Activated T-helper 1 cell treated with anti-CD3 and anti-CD28 coated beads, Interleukin-12 subunit alpha, Interleukin-12 subunit beta, Interleukin-2, Interleukin-4 antibody, amounts not matched to agents 30 ng/mL and 10 ng/mL and 1 ng/mL, durations not matched to agents 14 hours and 24 hours and 36 hours (primary cell): ENCODE data around the gene KCNMA1. TPM values are rescaled to one million over a fixed set of nuclear protein-coding genes. Genes with fewer than 3 reads are reported as not detected.
A peak's percentile ranks its signal among the peaks of the same experiment; 100 is the strongest.

Experiments
- DNase-seq: peaks from one replicate; pipeline ENCODE4 v3.0.0; 2021; ENCODE audit warnings: low spot score
- H3K27ac Mint-ChIP-seq: one replicate; pipeline ENCODE4 v1.8.0; 2021; ENCODE audit warnings: mild to moderate bottlenecking, mixed read lengths
- H3K27me3 Mint-ChIP-seq: one replicate; pipeline ENCODE4 v1.8.0; 2022; ENCODE audit warnings: mild to moderate bottlenecking, moderate library complexity, mixed read lengths; ENCODE audit not compliant: insufficient read depth
- H3K36me3 Mint-ChIP-seq: one replicate; pipeline ENCODE4 v1.8.0; 2021; ENCODE audit warnings: low read depth, mixed read lengths
- H3K4me1 Mint-ChIP-seq: one replicate; pipeline ENCODE4 v1.8.0; 2021; ENCODE audit warnings: low read depth, mixed read lengths
- H3K4me3 Mint-ChIP-seq: one replicate; pipeline ENCODE4 v1.8.0; 2021; ENCODE audit warnings: mild to moderate bottlenecking, moderate library complexity, mixed read lengths
- H3K9me3 Mint-ChIP-seq: one replicate; pipeline ENCODE4 v1.8.0; 2021; ENCODE audit warnings: mixed read lengths
- intact Hi-C: fragments of 100-400 bp; cut with micrococcal nuclease; formaldehyde crosslinking; loops from one replicate; pipeline ENCODE4 v1.15.1; 2024
- total RNA-seq: library from RNA; stranded (reverse); gene quantifications from 2 replicates; pipeline ENCODE4 v1.2.3, GENCODE V29; 2022

Gene KCNMA1
- total RNA-seq, 1 donor from 2014 or later: not detected

DNA sequence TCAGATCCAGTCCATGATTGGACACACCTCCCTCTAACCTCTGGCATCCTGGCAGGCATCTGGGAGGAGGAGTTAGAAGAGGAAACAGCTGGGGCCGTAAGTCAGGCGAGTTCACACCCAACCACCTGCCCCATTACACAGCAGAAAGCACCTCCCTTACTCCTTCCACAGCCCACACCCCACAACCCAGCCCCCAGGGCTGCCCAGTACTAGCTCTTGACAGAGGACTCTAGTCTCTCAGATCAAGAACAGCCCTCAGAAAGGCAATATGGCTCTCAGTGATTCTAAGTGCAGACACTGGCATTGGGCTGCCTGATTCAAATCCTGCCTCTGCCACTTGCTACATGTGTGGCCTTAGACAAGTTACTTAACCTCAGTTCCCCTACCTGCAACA is 34.1 kb downstream of the KCNMA1 start:
- H3K27ac Mint-ChIP-seq: no peak overlapping the region
- H3K4me3 Mint-ChIP-seq: no peak overlapping the region

GRCh38 chr10:77602913-77603533 is 34.6 kb downstream of the KCNMA1 start:
- Mint-ChIP-seq H3K4me3 (no peak overlapping the region), H3K27ac (no peak overlapping the region), H3K9me3 (no peaks in the 10 kb centered on the region), H3K4me1 (peaks cover 9% of the 10 kb centered on the region), H3K36me3 (no peaks in the 10 kb centered on the region), H3K27me3 (no peaks in the 10 kb centered on the region)
- intact Hi-C loops: no loop called here
- no peak for DNase-seq

More for the DNA sequence above, 34.1 kb downstream of the KCNMA1 start:
- no peaks in the 10 kb centered on the region for H3K9me3 Mint-ChIP-seq
- DNase-seq: no peak
- intact Hi-C loops: no loop called here
- peaks cover 9% of the 10 kb centered on the region for H3K4me1 Mint-ChIP-seq
- H3K27me3 Mint-ChIP-seq: no peaks in the 10 kb centered on the region
- no peaks in the 10 kb centered on the region for H3K36me3 Mint-ChIP-seq

- Mint-ChIP-seq H3K4me3 (no peak overlapping the region), H3K36me3 (no peaks in the 10 kb centered on the region), H3K27ac (no peak overlapping the region), H3K4me1 (peaks cover 9% of the 10 kb centered on the region), H3K27me3 (peaks cover 2% of the 10 kb centered on the region), H3K9me3 (no peaks in the 10 kb centered on the region)
- no peak for DNase-seq
- intact Hi-C loops: no loop called here
These were observed 35.2 kb downstream of the KCNMA1 start for GRCh38 chr10:77602231-77602912.

GRCh38 chr10:77601488-77601887 is 36.1 kb downstream of the KCNMA1 start:
- Mint-ChIP-seq H3K27ac (no peak overlapping the region), H3K36me3 (no peaks in the 10 kb centered on the region), H3K27me3 (peaks cover 2% of the 10 kb centered on the region), H3K4me3 (no peak overlapping the region), H3K9me3 (no peaks in the 10 kb centered on the region), H3K4me1 (peaks cover 9% of the 10 kb centered on the region)
- no peak for DNase-seq
- intact Hi-C loops: no loop called here

DNA sequence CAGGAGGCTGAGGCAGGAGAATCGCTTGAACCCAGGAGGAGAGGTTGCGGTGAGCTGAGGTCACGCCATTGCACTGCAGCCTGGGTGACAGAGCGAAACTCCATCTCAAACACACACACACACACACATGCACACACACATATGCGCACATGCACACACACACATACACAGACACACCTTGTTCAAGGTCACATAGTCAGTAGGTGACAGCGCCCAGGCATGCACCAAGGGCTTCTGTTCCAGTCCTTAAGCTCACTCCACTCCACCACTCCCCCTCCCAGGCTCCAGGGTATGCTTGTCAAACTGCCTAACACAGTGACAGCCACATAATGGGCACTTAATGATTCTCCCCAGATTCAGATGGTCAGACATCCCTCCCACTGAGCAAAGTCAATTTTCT is 37.0 kb downstream of the KCNMA1 start:
- intact Hi-C loops: no loop called here
- no peak for DNase-seq
- Mint-ChIP-seq H3K27me3 (peaks cover 2% of the 10 kb centered on the region), H3K9me3 (no peaks in the 10 kb centered on the region), H3K27ac (no peak overlapping the region), H3K36me3 (no peaks in the 10 kb centered on the region), H3K4me1 (peaks cover 9% of the 10 kb centered on the region), H3K4me3 (no peak overlapping the region)

GRCh38 chr10:77599651-77600050 is 38.0 kb downstream of the KCNMA1 start:
- no peak overlapping the region for H3K4me3 Mint-ChIP-seq
- H3K27me3 Mint-ChIP-seq: peaks cover 2% of the 10 kb centered on the region
- no peaks in the 10 kb centered on the region for H3K36me3 Mint-ChIP-seq
- peaks cover 9% of the 10 kb centered on the region for H3K4me1 Mint-ChIP-seq
- H3K27ac Mint-ChIP-seq: peak overlapping the region; percentile 4
- DNase-seq: no peak
- H3K9me3 Mint-ChIP-seq: no peaks in the 10 kb centered on the region
- intact Hi-C loops: no loop called here

- intact Hi-C loops: no loop called here
- H3K27ac Mint-ChIP-seq: no peak overlapping the region
- H3K27me3 Mint-ChIP-seq: peaks cover 2% of the 10 kb centered on the region
These were observed 39.0 kb downstream of the KCNMA1 start for GRCh38 chr10:77598606-77599005.

DNA sequence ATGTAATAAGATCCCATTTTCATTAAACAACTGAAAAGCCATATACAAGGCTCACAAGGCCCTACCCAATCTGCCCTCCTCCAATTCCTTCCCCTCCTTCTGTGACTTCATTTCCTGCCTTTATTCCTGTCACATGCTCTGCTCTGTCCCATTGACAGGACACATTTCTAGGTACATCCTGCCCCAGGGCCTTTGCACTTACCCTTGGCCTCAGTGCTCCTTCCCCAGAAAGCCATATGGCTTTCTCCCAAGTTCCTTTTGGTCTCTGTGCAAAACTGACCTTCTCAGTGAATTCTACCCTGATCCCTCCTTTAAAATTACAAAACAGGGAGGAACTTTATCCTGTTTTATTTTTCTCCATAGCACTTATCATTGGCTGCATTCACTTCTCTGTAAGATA is 40.0 kb downstream of the KCNMA1 start:
- no peak for DNase-seq
- Mint-ChIP-seq H3K9me3 (no peaks in the 10 kb centered on the region), H3K36me3 (no peaks in the 10 kb centered on the region), H3K4me1 (no peaks in the 10 kb centered on the region), H3K4me3 (no peak overlapping the region), H3K27me3 (peaks cover 2% of the 10 kb centered on the region), H3K27ac (no peak overlapping the region)
- intact Hi-C loops: no loop called here

More at GRCh38 chr10:77598606-77599005, 39.0 kb downstream of the KCNMA1 start:
- H3K36me3 Mint-ChIP-seq: no peaks in the 10 kb centered on the region
- peaks cover 3% of the 10 kb centered on the region for H3K4me1 Mint-ChIP-seq
- no peak overlapping the region for H3K4me3 Mint-ChIP-seq
- H3K9me3 Mint-ChIP-seq: no peaks in the 10 kb centered on the region
- DNase-seq: no peak

DNA sequence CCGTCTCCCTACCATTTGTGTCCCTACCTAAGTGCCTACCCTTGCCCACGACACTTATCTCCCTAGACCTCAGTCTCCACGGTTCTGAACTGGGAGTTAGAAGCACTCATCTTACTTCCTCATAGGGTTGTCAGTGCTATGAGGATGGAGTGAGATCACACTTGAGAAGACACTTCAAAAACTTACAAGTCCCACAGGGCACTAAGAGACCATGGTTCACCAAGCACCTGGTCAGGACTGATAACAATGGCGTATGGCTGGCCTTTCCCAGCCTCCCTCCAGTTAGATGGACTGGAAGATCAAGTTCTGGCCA is 43.2 kb downstream of the KCNMA1 start:
- DNase-seq: no peak
- H3K4me3 Mint-ChIP-seq: no peak overlapping the region
- no peaks in the 10 kb centered on the region for H3K9me3 Mint-ChIP-seq
- H3K27me3 Mint-ChIP-seq: peaks cover 2% of the 10 kb centered on the region
- no peak overlapping the region for H3K27ac Mint-ChIP-seq
- H3K4me1 Mint-ChIP-seq: no peaks in the 10 kb centered on the region
- H3K36me3 Mint-ChIP-seq: no peaks in the 10 kb centered on the region
- intact Hi-C loops: no loop called here

DNA sequence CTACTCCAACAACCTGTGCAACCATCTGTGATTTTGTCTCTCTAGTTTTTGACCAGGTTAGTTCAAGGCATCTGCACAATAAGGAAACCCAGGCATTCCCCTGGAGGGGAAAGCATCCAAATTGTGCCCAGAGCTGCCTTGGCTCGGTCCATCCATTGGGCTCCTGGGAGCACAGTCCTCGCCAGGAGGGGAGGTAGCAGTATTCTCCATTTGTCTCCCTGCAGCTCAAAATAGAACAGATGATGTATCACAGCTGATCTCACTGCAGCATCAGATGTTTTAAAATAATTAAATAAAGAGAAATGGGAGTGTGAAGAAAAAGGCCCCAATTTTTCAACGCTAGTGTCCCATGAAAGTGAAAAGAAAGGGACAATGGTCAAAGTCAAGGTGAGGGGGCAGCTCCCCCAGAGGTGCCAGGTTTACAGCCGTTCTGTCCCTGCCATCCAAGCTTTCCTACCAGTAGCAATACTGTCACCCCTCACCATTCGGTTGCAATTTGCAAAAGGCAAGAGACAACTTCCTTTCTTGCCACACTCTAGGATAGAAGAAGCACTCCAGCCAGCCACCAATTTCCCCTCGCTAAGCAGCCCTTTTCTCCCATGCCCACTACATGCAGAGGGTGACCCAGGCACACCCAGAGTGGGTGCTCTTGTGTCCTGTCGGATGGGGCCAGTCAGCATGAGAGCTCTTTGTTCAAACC is 43.7 kb downstream of the KCNMA1 start:
- no peak for DNase-seq
- Mint-ChIP-seq H3K27me3 (peaks cover 2% of the 10 kb centered on the region), H3K4me1 (no peaks in the 10 kb centered on the region), H3K27ac (no peak overlapping the region), H3K36me3 (no peaks in the 10 kb centered on the region), H3K4me3 (no peak overlapping the region), H3K9me3 (no peaks in the 10 kb centered on the region)
- intact Hi-C loops: no loop called here

DNA sequence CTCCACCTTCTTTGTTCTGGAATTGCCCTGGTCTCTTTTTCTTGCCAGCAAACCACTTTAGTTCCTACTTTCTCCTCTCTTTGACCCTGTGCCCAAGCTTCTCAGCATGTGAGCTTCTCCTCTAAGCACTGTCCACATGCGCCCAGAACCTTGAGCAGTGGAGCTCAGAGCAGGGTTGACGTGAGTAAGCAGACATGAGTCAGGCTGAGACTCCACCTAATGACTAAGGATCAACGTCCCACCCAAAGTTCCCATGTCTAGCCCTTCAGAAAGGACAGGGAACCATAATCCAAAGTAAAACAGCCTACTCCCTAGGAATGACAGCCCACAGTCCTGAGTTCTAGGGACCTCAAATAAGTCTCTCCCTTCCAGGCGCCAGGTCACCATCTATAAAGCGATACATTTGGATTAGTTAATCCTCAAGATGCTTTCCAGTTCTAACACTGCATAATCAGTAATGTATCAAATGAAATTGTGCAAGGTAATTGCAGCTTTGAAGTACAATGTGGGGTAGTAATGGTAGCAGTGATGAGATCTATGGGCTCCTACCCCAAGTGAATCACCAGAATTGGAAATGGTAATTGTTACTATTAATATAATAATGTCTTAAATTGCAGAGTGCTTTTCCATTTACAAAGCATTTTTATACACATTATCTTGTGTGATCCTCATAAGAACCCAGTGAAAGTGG is 44.5 kb downstream of the KCNMA1 start:
- no peak for DNase-seq
- H3K4me1 Mint-ChIP-seq: no peaks in the 10 kb centered on the region
- H3K4me3 Mint-ChIP-seq: no peak overlapping the region
- intact Hi-C loops: no loop called here
- H3K9me3 Mint-ChIP-seq: no peaks in the 10 kb centered on the region
- peaks cover 2% of the 10 kb centered on the region for H3K27me3 Mint-ChIP-seq
- H3K36me3 Mint-ChIP-seq: no peaks in the 10 kb centered on the region
- no peak overlapping the region for H3K27ac Mint-ChIP-seq

GRCh38 chr10:77592510-77592909 is 45.1 kb downstream of the KCNMA1 start:
- Mint-ChIP-seq H3K27ac (no peak overlapping the region), H3K4me3 (no peak overlapping the region), H3K9me3 (no peaks in the 10 kb centered on the region), H3K4me1 (no peaks in the 10 kb centered on the region), H3K27me3 (peaks cover under 1% of the 10 kb centered on the region), H3K36me3 (no peaks in the 10 kb centered on the region)
- intact Hi-C loops: no loop called here
- no peak for DNase-seq
